ENCODE measurements around the gene FES. TPM values are rescaled to one million over a fixed set of nuclear protein-coding genes. Genes with fewer than 3 reads are reported as not detected.

FES gene
- total RNA-seq, 4 donors from 2014 or later, result 4.7 to 37.1 (median 20.5) TPM

DNA sequence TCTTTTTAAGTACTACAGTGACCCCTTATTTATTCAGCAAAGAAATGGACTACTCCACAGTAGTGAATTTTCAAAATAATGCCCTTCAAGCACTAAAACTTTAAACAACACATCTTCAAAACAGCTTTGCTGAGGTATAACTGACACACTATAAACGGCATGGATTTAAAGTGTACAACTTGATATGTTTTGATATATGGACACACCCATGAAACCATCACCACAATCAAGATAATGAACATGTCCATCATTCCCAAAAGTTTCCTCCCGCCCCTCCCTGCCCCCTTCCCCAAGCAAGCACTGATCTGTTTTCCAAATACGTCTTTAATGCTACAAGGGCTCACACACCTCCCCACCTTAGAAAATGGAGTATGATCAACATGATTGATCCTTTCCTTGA lies 17.5 kb upstream of the FES start:
- no peak overlapping the region for H3K27ac ChIP-seq
- peaks cover 0 to 23% (median 8%) of the 10 kb centered on the region in 4 donors for H3K4me1 ChIP-seq
- H3K36me3 ChIP-seq, result no peaks in the 10 kb centered on the region
- DNase-seq, result no peak
- no peak for TF ChIP-seq POLR2A (IDR thresholded peaks at IDR 0.05)
- TF ChIP-seq, protein P1, sequence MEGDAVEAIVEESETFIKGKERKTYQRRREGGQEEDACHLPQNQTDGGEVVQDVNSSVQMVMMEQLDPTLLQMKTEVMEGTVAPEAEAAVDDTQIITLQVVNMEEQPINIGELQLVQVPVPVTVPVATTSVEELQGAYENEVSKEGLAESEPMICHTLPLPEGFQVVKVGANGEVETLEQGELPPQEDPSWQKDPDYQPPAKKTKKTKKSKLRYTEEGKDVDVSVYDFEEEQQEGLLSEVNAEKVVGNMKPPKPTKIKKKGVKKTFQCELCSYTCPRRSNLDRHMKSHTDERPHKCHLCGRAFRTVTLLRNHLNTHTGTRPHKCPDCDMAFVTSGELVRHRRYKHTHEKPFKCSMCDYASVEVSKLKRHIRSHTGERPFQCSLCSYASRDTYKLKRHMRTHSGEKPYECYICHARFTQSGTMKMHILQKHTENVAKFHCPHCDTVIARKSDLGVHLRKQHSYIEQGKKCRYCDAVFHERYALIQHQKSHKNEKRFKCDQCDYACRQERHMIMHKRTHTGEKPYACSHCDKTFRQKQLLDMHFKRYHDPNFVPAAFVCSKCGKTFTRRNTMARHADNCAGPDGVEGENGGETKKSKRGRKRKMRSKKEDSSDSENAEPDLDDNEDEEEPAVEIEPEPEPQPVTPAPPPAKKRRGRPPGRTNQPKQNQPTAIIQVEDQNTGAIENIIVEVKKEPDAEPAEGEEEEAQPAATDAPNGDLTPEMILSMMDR (IDR thresholded peaks at IDR 0.05), result no peak
- H3K4me3 ChIP-seq, result no peak overlapping the region
- no peaks in the 10 kb centered on the region for H3K9me3 ChIP-seq
- no peaks in the 10 kb centered on the region for H3K27me3 ChIP-seq

DNA sequence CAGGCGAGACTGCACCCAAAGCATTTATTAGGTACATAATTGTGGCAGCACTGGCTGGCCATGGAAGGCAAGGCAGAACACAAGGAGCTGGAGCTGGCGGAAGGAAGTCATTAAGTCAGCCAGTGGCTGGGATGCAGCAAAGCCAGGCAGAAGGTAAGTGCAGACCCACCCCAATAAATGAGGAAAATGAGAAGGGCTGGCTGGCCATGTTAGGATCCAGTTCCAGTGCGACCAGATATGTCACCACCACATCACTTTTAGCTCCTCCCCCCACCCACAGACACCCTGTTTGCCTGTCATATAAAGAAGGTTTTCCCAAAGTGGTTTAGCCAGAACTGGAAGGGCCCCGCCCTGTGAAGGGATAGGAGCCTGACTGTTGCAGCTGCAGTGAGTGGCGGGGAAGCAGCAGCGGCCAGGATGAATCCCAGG lies 16.0 kb upstream of the FES start, which contains the start of gene FURIN:
Gene FURIN, plus strand, starts transcription at position 328 of the 429 bp plus-strand sequence. CDS start 7,153 bp downstream, outside the sequence.
- no peak within 1 kb of the TSS for H3K4me3 ChIP-seq
- no peak for TF ChIP-seq POLR2A (IDR thresholded peaks at IDR 0.05)
- TF ChIP-seq, protein P1 (IDR thresholded peaks at IDR 0.05), result no peak
- no peaks in the 10 kb centered on the region for H3K9me3 ChIP-seq
- peak within 1 kb of the TSS; percentile 85 to 97 (median 90) for H3K27ac ChIP-seq
- no peaks in the 10 kb centered on the region for H3K27me3 ChIP-seq
- peak in 1 of 3 donors; percentile 64 for DNase-seq
- no peaks in the 10 kb centered on the region for H3K36me3 ChIP-seq
- H3K4me1 ChIP-seq, result peaks cover 7 to 31% (median 8%) of the 10 kb centered on the region in 4 donors

DNA sequence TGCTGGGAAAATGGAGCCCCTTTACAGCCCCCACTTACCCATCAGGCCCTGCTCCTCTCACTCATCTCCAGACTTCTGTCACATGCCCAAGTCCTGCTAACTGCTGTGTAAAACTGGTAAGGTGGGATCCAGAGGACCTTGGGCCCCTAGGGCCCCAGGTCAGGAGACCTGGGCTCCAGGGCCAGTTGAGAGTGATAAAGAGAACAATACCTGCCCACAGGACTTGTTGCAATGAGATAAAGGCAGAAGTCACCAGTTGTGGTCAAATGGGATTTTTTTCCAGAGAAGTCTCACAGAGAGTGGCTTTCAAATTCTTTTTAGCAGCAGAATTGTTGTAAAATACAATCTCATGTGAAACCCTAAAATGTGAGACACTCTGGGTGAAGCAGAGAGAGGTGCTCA lies 15.2 kb upstream of the FES start:
- DNase-seq, result no peak
- Histone ChIP-seq H3K4me3 (no peak overlapping the region), H3K27me3 (no peaks in the 10 kb centered on the region), H3K27ac (peak overlapping the region; percentile 85 to 97 (median 90)), H3K9me3 (no peaks in the 10 kb centered on the region), H3K4me1 (peaks cover 7 to 40% (median 8%) of the 10 kb centered on the region in 4 donors), H3K36me3 (no peaks in the 10 kb centered on the region)
- TF ChIP-seq POLR2A (IDR thresholded peaks at IDR 0.05), result no peak
- TF ChIP-seq, protein P1 (IDR thresholded peaks at IDR 0.05), result no peak

DNA sequence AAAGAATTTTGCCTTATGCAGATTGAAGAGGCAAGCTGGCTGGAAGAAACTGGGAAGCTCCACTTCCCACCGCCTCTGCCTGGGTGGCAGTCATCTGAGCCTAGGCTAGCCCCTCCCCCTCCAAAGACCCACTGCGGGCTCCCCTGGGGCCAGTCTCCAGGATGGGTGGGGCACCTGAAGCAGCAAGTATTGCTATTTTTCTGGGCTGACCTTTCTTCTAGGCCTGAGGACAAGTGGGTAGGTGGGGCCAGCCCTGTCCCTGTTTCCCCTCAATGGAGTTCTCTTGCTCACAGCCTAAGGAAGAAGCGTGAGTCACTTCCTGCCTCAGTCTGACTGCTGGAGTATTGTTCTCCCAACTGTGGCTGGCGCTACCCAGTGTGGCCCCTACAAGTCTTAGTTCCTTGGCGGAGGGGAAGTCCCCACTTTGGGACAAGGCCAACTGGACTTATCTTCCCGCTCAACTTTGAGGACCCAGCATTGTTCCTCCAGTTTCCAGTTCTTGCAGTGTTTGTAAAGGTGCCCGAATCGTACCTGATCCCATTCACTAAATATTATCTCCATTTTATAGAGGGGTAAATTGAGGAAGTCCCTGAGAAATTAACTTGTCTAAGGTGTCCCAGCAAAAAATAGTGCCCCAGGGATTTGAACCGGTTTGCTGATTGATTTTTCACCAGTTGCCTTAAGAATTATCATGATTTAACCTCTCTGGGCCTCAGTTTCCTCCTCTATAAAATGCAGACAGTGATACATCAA lies 14.5 kb upstream of the FES start:
- Histone ChIP-seq H3K27me3 (no peaks in the 10 kb centered on the region), H3K36me3 (no peaks in the 10 kb centered on the region), H3K4me3 (peak overlapping the region in 2 of 4 donors; percentile 95 to 99), H3K4me1 (peaks cover 7 to 43% (median 8%) of the 10 kb centered on the region in 4 donors), H3K27ac (peak overlapping the region; percentile 85 to 97 (median 90)), H3K9me3 (no peaks in the 10 kb centered on the region)
- peak; percentile 40 to 80 (median 57) for DNase-seq
- TF ChIP-seq, protein P1 (IDR thresholded peaks at IDR 0.05), result no peak
- TF ChIP-seq POLR2A (IDR thresholded peaks at IDR 0.05), result no peak

DNA sequence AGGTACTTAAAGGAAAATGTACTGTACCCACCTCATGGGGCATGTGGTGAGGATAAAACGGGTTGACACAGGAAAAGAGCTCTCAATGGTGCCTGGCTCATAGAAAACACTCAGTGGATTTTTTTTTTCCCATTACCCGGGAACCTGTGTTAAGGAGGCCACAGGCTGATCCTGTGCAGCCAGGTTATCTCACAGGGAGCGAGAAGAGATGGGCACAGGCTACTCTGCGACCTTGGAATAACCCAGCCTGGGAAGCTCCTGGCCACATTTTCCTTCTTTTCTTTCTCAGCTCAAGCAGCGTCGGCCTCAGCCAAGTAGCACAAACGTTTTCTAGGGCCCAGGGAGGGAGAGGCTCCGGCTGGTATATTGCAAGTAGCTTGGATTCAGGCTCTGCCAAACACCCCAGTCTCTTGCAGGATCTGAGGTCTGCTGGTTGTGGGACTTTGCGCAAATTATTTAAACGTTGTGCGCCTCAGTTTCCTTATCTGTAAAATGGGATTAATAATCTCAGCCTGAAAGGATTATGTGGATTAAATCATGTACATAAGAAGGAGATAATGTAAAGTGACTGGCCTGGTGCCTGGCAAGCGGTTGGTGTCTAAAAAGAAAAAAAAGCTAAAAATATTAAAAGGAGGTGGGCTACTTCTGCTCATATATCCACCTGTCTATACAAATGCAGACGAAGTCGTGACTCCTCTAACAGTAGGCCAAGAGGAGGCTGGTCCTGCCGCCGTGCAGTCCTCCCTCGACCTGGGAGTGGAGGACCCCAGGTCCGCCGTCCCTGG lies 13.8 kb upstream of the FES start:
- DNase-seq, result no peak
- Histone ChIP-seq H3K9me3 (no peaks in the 10 kb centered on the region), H3K36me3 (peaks cover 0 to 2% (median 0%) of the 10 kb centered on the region in 3 donors), H3K4me1 (peaks cover 7 to 43% (median 8%) of the 10 kb centered on the region in 4 donors), H3K4me3 (peak overlapping the region; percentile 94 to 99 (median 96)), H3K27ac (peak overlapping the region; percentile 85 to 97 (median 90)), H3K27me3 (no peaks in the 10 kb centered on the region)
- TF ChIP-seq, protein P1 (IDR thresholded peaks at IDR 0.05), result no peak
- TF ChIP-seq POLR2A (IDR thresholded peaks at IDR 0.05), result no peak

Data from Peyer's patch (tissue), 4 donors.